Liver (tissue), 9 donors: ENCODE data around the gene EFNA2. TPM values are rescaled to one million over a fixed set of nuclear protein-coding genes. Genes with fewer than 3 reads are reported as not detected.

Experiments
- DNase-seq: peaks from one replicate; pipeline ENCODE4 v3.0.0-alpha.2; 2017; ENCODE audit warnings: low spot score
- H3K27ac ChIP-seq, 2 donors: one replicate each; pipeline ENCODE4 v1.7.0; 2013; ENCODE audit warnings: inconsistent platforms in 2 of 2, low read length in 2 of 2, control low read depth in 1 of 2, low read depth in 1 of 2, mild to moderate bottlenecking in 1 of 2
- H3K27me3 ChIP-seq, 4 donors: one replicate each; pipeline versions ENCODE4 v1.6.1 to v1.7.0; 2013; ENCODE audit warnings: low read length in 3 of 4, inconsistent platforms in 1 of 4, mild to moderate bottlenecking in 1 of 4, moderate library complexity in 1 of 4; ENCODE audit not compliant: control insufficient read depth in 4 of 4, insufficient read depth in 4 of 4
- H3K36me3 ChIP-seq, 4 donors: one replicate each; pipeline versions ENCODE4 v1.6.1 to v1.7.0; 2013; ENCODE audit warnings: low read length in 3 of 4, mild to moderate bottlenecking in 3 of 4, low read depth in 1 of 4, moderate library complexity in 1 of 4; ENCODE audit not compliant: control insufficient read depth in 4 of 4, insufficient read depth in 3 of 4
- H3K4me1 ChIP-seq, 4 donors: one replicate each; pipeline versions ENCODE4 v1.6.1 to v1.7.0; 2013; ENCODE audit warnings: low read length in 3 of 4, mild to moderate bottlenecking in 3 of 4, moderate library complexity in 1 of 4; ENCODE audit not compliant: control insufficient read depth in 4 of 4, insufficient read depth in 4 of 4
- H3K4me3 ChIP-seq, 3 donors: one replicate each; pipeline versions ENCODE4 v1.6.1 to v1.7.0; 2013; ENCODE audit warnings: low read length in 3 of 3, control low read depth in 1 of 3, low read depth in 1 of 3, mild to moderate bottlenecking in 1 of 3
- H3K9ac ChIP-seq, 2 donors: one replicate each; pipeline ENCODE4 v1.7.0; 2013; ENCODE audit warnings: low read length in 2 of 2, mild to moderate bottlenecking in 2 of 2, moderate library complexity in 2 of 2, control low read depth in 1 of 2, low read depth in 1 of 2
- H3K9me3 ChIP-seq, 4 donors: one replicate each; pipeline versions ENCODE4 v1.6.1 to v1.7.0; 2013; ENCODE audit warnings: low read length in 3 of 4; ENCODE audit not compliant: control insufficient read depth in 4 of 4
- ATF3 ChIP-seq: IDR thresholded peaks from 2 replicates; pipeline ENCODE4 v1.6.1; 2016; ENCODE audit warnings: antibody characterized with exemption
- CTCF ChIP-seq: fragments of 150-350 bp; IDR thresholded peaks from 2 replicates; pipeline ENCODE4 v1.5.1; 2017; ENCODE audit warnings: improper control_type of control experiment, low read depth, low read length; ENCODE audit not compliant: missing input control
- EGR1 ChIP-seq, 2 donors: IDR thresholded peaks; 2 replicates each; pipeline ENCODE4 v1.6.1; 2016 to 2018; ENCODE audit warnings: antibody characterized with exemption in 2 of 2, low read depth in 2 of 2
- FOXA1 ChIP-seq: IDR thresholded peaks from 2 replicates; pipeline ENCODE4 v1.6.1; 2016; ENCODE audit warnings: antibody characterized with exemption
- FOXA2 ChIP-seq: IDR thresholded peaks from 2 replicates; pipeline ENCODE4 v1.6.1; 2016; ENCODE audit warnings: antibody characterized with exemption
- GABPA ChIP-seq, 2 donors: IDR thresholded peaks in 1 of 2; conservative IDR thresholded peaks in 1 of 2; 2 replicates each; pipeline ENCODE4 v1.6.1; 2016; ENCODE audit warnings: antibody characterized with exemption in 2 of 2, mild to moderate bottlenecking in 1 of 2, moderate library complexity in 1 of 2
- HNF4A ChIP-seq, 2 donors: conservative IDR thresholded peaks; 2 replicates each; pipeline ENCODE4 v1.6.1; 2016; ENCODE audit warnings: antibody characterized with exemption in 2 of 2, mild to moderate bottlenecking in 2 of 2
- HNF4G ChIP-seq: IDR thresholded peaks from 2 replicates; pipeline ENCODE4 v1.6.1; 2016; ENCODE audit warnings: antibody characterized with exemption
- JUND ChIP-seq, 2 donors: IDR thresholded peaks; 2 replicates each; pipeline ENCODE4 v1.6.1; 2016; ENCODE audit warnings: antibody characterized with exemption in 2 of 2
- MAX ChIP-seq: IDR thresholded peaks from 2 replicates; pipeline ENCODE4 v1.6.1; 2016; ENCODE audit warnings: antibody characterized with exemption
- NR2F2 ChIP-seq: IDR thresholded peaks from 2 replicates; pipeline ENCODE4 v1.6.1; 2016; ENCODE audit warnings: antibody characterized with exemption
- RAD21 ChIP-seq, 2 donors: IDR thresholded peaks; 2 replicates each; pipeline ENCODE4 v1.6.1; 2016; ENCODE audit warnings: antibody characterized with exemption in 2 of 2, mild to moderate bottlenecking in 2 of 2
- REST ChIP-seq: IDR thresholded peaks from 2 replicates; pipeline ENCODE4 v1.6.1; 2016; ENCODE audit warnings: antibody characterized with exemption, mild to moderate bottlenecking
- RXRA ChIP-seq, 2 donors: IDR thresholded peaks; 2 replicates each; pipeline ENCODE4 v1.6.1; 2017 to 2018; ENCODE audit warnings: antibody characterized with exemption in 2 of 2, mild to moderate bottlenecking in 1 of 2
- SP1 ChIP-seq: IDR thresholded peaks from 2 replicates; pipeline ENCODE4 v1.6.1; 2018; ENCODE audit warnings: antibody characterized with exemption, mild to moderate bottlenecking
- TAF1 ChIP-seq: conservative IDR thresholded peaks from 2 replicates; pipeline ENCODE4 v1.6.1; 2016; ENCODE audit warnings: antibody characterized with exemption, mild to moderate bottlenecking
- YY1 ChIP-seq: IDR thresholded peaks from 2 replicates; pipeline ENCODE4 v1.6.1; 2016; ENCODE audit warnings: antibody characterized with exemption, mild to moderate bottlenecking
- ZBTB33 ChIP-seq: IDR thresholded peaks from 2 replicates; pipeline ENCODE4 v1.6.1; 2016; ENCODE audit warnings: antibody characterized with exemption
- WGBS: extraction: QIAGEN DNeasy Blood & Tissue Kit; methylation state at CpG from one replicate; pipeline ENCODE4 v1.1.7; 2013; 5-methylcytosine and 5-hydroxymethylcytosine counted together
- polyA plus RNA-seq, 2 donors: library from polyadenylated mRNA; stranded (reverse) in 1 of 2; unstranded in 1 of 2; fragments of 200-250 nt in 1 of 2; fragments of >200 nt in 1 of 2; fragmentation: Nextera tagmentation in 1 of 2; extraction: Ambion mirVana in 1 of 2; gene quantifications; one replicate each; pipeline versions ENCODE4 v1.2.1 to v1.2.3, GENCODE V29; 2013 to 2015
- total RNA-seq, 2 donors: library from RNA; depleted of rRNA; stranded (reverse); fragments of >200 nt; gene quantifications; one replicate each; pipeline ENCODE4 v1.2.3, GENCODE V29; 2014
- donor health status: healthy.
- donor health status: healthy.
- donor health status: healthy.
- donor health status: healthy.
- donor health status: healthy.

EFNA2 gene
- total and polyA plus RNA-seq, 4 donors, result 0.98 to 9.8 (median 4.3) TPM

- DNase-seq, result peak; percentile 75
- TF ChIP-seq ZBTB33 (peak; percentile 52), SP1 (peak; percentile 83), ATF3 (peak; percentile 59), CTCF (no peak), RAD21 (IDR thresholded peaks at IDR 0.05) (peak in 1 of 2 donors; percentile 39), HNF4G (peak; percentile 33), REST (peak; percentile 36), FOXA1 (peak; percentile 38), FOXA2 (peak; percentile 32), YY1 (peak; percentile 44), MAX (peak; percentile 70), HNF4A (conservative IDR thresholded peaks at IDR 0.05) (peak; percentile 69 to 86), NR2F2 (peak; percentile 83), JUND (IDR thresholded peaks at IDR 0.05) (peak; percentile 59), RXRA (IDR thresholded peaks at IDR 0.05) (peak; percentile 92), GABPA (IDR thresholded peaks at IDR 0.05 in 1 of 2, conservative IDR thresholded peaks at IDR 0.05 in 1 of 2) (no peak), TAF1 (peak; percentile 65), EGR1 (IDR thresholded peaks at IDR 0.05; ENCODE audit: low read depth in 2 of 2) (peak in 1 of 2 donors; percentile 54)
- 17% methylated on average over 28 of the region's 28 CpGs for WGBS
Observed at GRCh38 chr19:1261798-1262622, 23.7 kb upstream of the EFNA2 start.

More at GRCh38 chr19:1261798-1262622, 23.7 kb upstream of the EFNA2 start:
- no peaks in the 10 kb centered on the region for H3K27me3 ChIP-seq
- no peaks in the 10 kb centered on the region for H3K9me3 ChIP-seq
- peak overlapping the region in 2 of 3 donors; percentile 52 to 62 for H3K4me3 ChIP-seq
- peaks cover 2 to 6% (median 3%) of the 10 kb centered on the region in 4 donors for H3K36me3 ChIP-seq
- peak overlapping the region; percentile 2 to 37 for H3K9ac ChIP-seq
- H3K4me1 ChIP-seq, result peaks cover 27 to 72% (median 50%) of the 10 kb centered on the region in 4 donors
- peak overlapping the region; percentile 89 to 93 for H3K27ac ChIP-seq
